Ectodermal cell (in vitro differentiated cells): ENCODE data around the gene FBXW2.

Source experiments
- H3K27ac ChIP-seq: 2 replicates; pipeline ENCODE4 v1.7.0; 2013; ENCODE audit warnings: mild to moderate bottlenecking, low read depth, low read length; ENCODE audit not compliant: insufficient read depth, poor library complexity, severe bottlenecking
- H3K27me3 ChIP-seq: 2 replicates; pipeline ENCODE4 v1.7.0; 2013; ENCODE audit warnings: mild to moderate bottlenecking, low read length; ENCODE audit not compliant: insufficient read depth, control insufficient read depth, poor library complexity, severe bottlenecking
- H3K36me3 ChIP-seq: one replicate; pipeline ENCODE4 v1.7.0; 2013; ENCODE audit warnings: low read length; ENCODE audit not compliant: control insufficient read depth, insufficient read depth
- H3K4me1 ChIP-seq: one replicate; pipeline ENCODE4 v1.7.0; 2013; ENCODE audit warnings: low read length; ENCODE audit not compliant: control insufficient read depth, insufficient read depth
- H3K4me3 ChIP-seq: 2 replicates; pipeline ENCODE4 v1.7.0; 2013; ENCODE audit warnings: low read depth, low read length, control low read depth; ENCODE audit not compliant: insufficient read depth
- H3K9me3 ChIP-seq: 2 replicates; pipeline ENCODE4 v1.7.0; 2013; ENCODE audit warnings: mild to moderate bottlenecking, low read length, moderate library complexity; ENCODE audit not compliant: control insufficient read depth
- WGBS, 2 experiments: methylation state at CpG; one replicate each; pipeline ENCODE4 v1.1.7; 2013; ENCODE audit warnings: missing lambda C conversion rate in 2 of 2; 5-methylcytosine and 5-hydroxymethylcytosine counted together

Gene FBXW2

DNA sequence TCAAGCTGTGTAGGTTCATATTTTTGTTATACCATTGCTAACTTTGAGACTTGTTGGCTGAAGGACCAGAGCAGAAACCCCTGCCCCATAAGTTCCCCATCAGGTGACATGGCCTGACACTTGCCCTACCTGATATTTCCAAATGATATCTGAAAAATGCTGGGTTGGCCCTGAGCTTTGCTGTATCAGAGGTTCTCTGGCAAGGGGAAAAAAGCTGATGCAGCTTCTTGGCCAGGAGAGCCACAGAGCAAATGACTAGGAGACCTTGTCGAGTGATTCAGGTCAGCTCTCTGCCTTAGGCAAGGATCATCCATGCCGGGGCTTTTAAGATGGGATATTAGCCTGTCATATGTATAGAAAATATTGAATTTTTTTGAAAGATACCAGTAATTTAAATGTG lies 76.0 kb downstream of the FBXW2 start:
- H3K9me3 ChIP-seq: no peaks in the 10 kb centered on the region
- H3K27me3 ChIP-seq: peaks cover 18% of the 10 kb centered on the region
- H3K36me3 ChIP-seq: no peaks in the 10 kb centered on the region
- no peak overlapping the region for H3K27ac ChIP-seq
- H3K4me1 ChIP-seq: peaks cover 13% of the 10 kb centered on the region
- H3K4me3 ChIP-seq: no peak overlapping the region
- 93 to 94% methylated on average over 2 of the region's 2 CpGs for WGBS, 2 experiments

DNA sequence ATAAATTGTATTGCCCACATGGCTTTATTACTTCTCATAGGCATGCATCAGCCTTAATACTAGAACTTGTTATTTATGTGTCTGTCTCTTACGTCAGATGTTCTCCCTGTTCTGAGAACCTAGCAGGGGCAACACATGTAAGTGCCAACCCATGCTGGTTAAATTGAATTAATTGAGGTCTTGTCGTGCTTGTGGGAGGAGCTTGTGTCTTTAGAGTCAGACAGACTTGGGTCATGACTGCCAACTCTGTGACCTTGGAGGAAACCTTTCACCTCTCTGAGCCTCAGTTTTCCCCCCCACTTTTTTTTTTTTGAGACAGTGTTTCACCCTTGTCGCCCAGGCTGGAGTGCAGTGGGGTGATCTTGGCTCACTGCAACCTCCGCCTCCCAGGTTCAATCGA lies 76.7 kb downstream of the FBXW2 start:
- WGBS, 2 experiments: 83 to 88% methylated on average over 5 of the region's 5 CpGs

DNA sequence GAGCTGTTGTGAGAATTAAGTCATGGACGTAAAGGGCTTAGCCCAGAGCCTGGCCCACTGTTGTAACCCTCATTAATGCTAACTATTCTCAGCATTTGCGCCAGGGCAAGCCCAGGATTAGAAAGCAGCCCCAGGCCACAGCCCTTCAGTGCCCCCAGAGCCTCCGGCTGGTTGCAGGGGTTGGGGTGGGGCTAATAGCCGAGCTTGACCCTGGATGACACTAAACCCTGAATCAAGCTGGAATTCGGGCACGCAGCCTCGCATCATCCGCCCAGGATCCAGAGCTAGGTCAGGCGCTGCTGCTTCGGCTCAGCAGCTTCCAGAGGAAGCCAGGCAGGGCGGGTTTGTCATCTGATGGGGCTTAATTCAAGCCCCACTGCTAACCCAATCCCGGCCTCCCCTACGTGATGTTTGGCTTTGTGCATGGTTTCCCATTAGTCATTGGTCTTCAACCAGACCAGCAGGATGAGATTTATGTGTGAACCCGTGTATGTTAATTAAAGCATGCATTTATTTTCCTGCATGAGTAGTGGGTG lies 77.8 kb downstream of the FBXW2 start:
- Histone ChIP-seq H3K4me3 (peak overlapping the region; percentile 79), H3K27ac (peak overlapping the region; percentile 93), H3K36me3 (no peaks in the 10 kb centered on the region), H3K27me3 (peaks cover 19% of the 10 kb centered on the region), H3K4me1 (peaks cover 13% of the 10 kb centered on the region), H3K9me3 (no peaks in the 10 kb centered on the region)
- 48 to 50% methylated on average over 14 of the region's 14 CpGs for WGBS, 2 experiments

More for the DNA sequence above, 76.7 kb downstream of the FBXW2 start:
- H3K4me3 ChIP-seq: no peak overlapping the region
- no peaks in the 10 kb centered on the region for H3K9me3 ChIP-seq
- no peak overlapping the region for H3K27ac ChIP-seq
- peaks cover 13% of the 10 kb centered on the region for H3K4me1 ChIP-seq
- H3K27me3 ChIP-seq: peaks cover 19% of the 10 kb centered on the region
- no peaks in the 10 kb centered on the region for H3K36me3 ChIP-seq

DNA sequence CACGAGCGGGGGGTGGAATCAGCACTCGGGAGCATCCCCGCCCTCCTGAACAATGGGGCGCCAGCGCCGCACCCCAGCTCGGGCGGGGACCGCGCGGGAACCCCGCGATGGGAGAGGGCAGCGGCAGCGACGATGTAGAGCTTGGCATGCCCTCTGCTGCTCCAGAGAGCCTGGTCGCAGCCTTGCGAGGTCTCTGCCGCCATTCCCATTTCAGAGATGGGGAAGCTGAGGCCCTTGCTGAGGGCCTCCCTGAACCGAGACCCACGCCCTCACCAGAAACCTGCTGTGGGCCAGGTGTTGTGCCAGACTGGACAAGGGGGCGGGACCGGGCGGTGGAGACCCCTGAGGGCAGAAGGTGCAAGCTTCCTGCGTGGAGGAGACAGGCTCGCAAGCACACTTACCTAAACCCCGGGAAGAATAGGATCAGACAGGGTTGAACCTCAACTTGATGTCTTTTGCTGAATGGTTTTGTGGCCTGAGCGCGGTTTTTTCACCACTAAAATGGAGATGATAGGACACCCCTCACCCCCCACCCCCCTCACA lies 78.3 kb downstream of the FBXW2 start:
- Histone ChIP-seq H3K36me3 (no peaks in the 10 kb centered on the region), H3K27me3 (peaks cover 19% of the 10 kb centered on the region), H3K27ac (peak overlapping the region; percentile 93), H3K4me1 (peaks cover 13% of the 10 kb centered on the region), H3K9me3 (no peaks in the 10 kb centered on the region), H3K4me3 (peak overlapping the region; percentile 79)
- WGBS, 2 experiments: 19 to 21% methylated on average over 30 of the region's 30 CpGs

DNA sequence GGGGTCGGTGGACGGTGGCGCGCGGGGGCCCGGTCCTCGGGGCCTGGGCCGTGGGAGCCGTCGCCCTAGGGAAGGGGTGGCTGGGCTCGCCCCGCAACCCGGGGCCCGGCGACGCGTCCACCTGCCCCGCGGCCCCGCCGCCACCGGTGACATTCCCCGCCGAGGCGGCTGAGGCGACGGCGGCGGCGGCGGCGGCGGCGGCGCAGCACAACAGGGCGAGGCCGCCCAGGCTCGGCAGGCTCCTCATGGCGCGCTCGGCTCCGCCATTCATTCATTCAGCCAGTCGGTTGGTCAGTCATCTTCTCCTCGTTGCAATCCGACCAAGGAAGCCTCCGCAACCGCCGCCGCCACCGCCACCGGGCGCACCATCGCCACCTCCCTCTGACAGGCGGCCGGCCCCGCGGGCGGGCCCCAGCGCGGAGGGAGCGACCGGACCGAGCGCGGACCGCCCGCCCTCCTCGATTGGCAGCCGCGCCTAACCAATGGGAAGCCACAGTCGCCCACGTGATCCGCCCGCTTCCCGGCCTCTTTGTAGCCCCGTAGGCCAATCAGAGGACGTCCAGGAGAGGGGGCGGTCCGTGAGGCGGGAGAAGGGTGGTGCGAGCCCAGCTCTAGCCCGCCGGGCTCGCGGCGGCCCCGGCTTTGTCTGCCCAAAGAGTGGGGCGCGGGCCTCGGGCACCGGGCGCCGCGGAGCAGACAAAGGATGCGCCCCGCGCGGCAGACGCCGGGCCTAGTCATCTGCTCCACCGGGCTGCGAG lies 78.9 kb downstream of the FBXW2 start, which contains the start of gene MEGF9:
Gene MEGF9 (minus strand): TSS at position 383 of the 758 bp plus-strand sequence. CDS start 112 bp downstream, at position 271.
- H3K27me3 ChIP-seq: peaks cover 19% of the 10 kb centered on the region
- H3K4me1 ChIP-seq: peaks cover 13% of the 10 kb centered on the region
- no peaks in the 10 kb centered on the region for H3K9me3 ChIP-seq
- H3K27ac ChIP-seq: peak within 1 kb of the TSS; percentile 93
- 0% methylated on average over 102 of the region's 102 CpGs for WGBS, 2 experiments
- peak within 1 kb of the TSS; percentile 79 for H3K4me3 ChIP-seq
- no peaks in the 10 kb centered on the region for H3K36me3 ChIP-seq

DNA sequence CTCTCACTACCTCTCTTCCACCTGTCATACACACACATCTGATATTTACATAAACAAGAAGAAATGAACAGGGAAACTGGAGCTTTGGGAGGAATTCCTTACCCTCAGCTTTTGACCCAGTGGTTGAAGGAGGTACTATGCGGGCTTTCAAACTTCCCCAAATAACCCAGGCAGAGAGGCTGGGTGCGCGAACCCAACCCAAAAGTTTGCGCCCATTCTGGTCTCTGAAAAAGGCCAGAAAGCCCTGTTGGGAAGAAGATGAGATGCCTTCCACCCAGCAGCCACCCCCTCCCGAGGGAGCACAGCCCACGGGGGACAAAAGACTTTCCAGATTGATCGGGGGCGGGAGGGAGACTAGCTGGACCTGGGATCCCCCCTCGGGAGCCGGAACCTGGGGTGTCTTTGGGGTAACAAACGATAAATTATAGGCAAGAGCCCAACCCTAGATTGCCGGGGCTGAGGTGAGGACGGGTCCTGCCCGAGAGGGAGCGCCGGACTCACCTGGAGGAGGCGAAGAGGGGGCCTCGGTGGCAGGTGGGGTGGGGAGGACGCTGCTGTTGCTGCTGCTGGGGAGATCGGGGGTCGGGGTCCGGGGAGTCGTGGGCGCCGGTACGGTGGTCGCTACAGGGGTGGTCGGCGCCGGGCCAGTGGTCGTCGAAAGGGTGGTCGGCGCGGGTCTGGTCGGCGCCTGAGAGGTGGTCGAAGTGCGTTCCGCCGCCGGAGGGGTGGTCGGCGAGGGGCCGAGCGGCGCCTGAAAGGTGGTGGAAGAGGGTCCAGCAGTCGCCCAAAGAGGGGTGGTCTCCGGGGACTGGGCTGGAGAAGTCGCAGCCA lies 79.7 kb downstream of the FBXW2 start:
- no peak overlapping the region for H3K27ac ChIP-seq
- peaks cover 13% of the 10 kb centered on the region for H3K4me1 ChIP-seq
- peak overlapping the region; percentile 79 for H3K4me3 ChIP-seq
- 6 to 7% methylated on average over 50 of the region's 50 CpGs for WGBS, 2 experiments
- no peaks in the 10 kb centered on the region for H3K9me3 ChIP-seq
- H3K36me3 ChIP-seq: no peaks in the 10 kb centered on the region
- peaks cover 19% of the 10 kb centered on the region for H3K27me3 ChIP-seq

DNA sequence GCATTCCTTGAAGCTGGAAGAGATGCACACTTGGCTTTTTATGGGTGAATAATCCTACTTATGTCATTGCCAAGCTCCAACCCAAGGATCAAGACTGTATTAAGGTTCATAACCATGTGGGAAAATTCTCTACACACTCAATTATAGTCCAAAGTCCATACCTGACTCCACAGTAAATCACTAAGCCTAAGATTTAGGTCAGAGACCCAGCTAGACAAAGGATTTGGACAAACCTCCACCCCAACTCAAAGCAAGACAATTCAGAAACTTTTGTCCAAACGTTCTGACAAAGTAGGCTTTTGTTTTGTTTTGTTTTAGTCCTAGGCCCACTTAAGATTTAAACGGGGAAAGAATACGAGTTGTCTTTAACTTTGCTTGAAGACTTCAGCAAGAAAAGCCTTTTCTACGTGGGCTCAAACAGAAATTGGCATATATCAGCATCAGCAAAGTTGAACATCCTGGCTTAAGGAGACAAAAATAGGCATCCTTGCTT lies 80.6 kb downstream of the FBXW2 start:
- Histone ChIP-seq H3K27ac (no peak overlapping the region), H3K4me1 (peaks cover 13% of the 10 kb centered on the region), H3K4me3 (peak overlapping the region; percentile 7), H3K27me3 (peaks cover 19% of the 10 kb centered on the region), H3K9me3 (no peaks in the 10 kb centered on the region), H3K36me3 (no peaks in the 10 kb centered on the region)
- 75 to 82% methylated on average over 4 of the region's 4 CpGs for WGBS, 2 experiments

DNA sequence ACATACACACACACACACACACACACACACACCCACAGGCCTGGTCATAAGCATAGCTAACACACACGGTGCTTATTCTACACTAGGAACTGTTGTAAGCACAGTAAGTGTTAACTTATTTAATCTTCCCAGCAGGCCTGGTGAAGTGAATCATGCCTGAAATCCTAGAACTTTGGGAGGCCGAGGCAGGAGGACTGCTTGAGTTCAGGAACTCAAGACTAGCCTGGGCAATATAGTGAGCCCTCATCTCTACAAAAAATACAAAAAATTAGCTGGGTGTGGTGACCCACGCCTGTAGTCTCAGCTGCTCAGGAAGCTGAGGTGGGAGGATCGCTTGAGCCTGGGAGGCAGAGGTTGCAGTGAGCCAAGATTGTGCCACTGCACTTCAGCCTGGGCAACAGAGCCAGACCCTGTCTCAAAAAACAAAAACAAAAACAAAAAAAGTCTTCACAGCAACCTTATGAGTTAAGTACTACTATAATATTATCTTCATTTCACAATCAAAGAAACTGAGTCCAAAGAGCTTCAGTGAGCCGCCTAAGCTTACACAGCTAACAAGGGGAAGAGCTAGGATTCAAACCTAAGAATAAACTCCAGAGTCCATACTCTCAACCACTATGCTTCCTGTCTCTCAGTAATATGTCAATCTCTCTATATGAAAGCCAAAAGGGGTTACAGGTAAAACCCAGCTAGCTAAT lies 81.2 kb downstream of the FBXW2 start:
- 89 to 91% methylated on average over 5 of the region's 5 CpGs for WGBS, 2 experiments
- Histone ChIP-seq H3K36me3 (no peaks in the 10 kb centered on the region), H3K27me3 (peaks cover 19% of the 10 kb centered on the region), H3K9me3 (no peaks in the 10 kb centered on the region), H3K4me1 (peaks cover 13% of the 10 kb centered on the region), H3K4me3 (no peak overlapping the region), H3K27ac (no peak overlapping the region)

DNA sequence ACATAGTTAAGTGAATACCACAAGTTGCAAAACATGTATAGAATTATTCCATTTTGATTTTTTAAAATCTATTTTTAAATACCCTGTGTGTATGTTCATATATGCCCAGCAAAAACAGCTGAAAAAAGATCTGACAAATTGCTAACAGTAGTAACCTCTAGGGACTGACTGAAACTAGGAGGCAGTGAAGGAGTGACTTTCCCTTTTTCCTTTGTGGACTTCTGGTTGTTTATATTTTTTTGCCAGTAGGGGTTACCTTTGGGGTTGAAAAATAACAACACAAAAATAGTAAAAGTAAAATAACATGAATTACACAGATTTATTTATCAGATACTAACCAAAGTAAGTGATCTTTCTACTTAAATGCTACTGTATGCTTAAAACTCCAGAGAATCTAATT lies 81.9 kb downstream of the FBXW2 start:
- no peak overlapping the region for H3K4me3 ChIP-seq
- no peaks in the 10 kb centered on the region for H3K9me3 ChIP-seq
- peaks cover 13% of the 10 kb centered on the region for H3K4me1 ChIP-seq
- H3K27me3 ChIP-seq: peaks cover 19% of the 10 kb centered on the region
- H3K27ac ChIP-seq: no peak overlapping the region
- H3K36me3 ChIP-seq: no peaks in the 10 kb centered on the region
